PFSK-1 (cell line): ENCODE data around the gene MAPK4.

ENCODE experiments used
- POLR2AphosphoS5 ChIP-seq: IDR thresholded peaks from 2 replicates; pipeline ENCODE4 v1.6.1; 2012; ENCODE audit warnings: low read depth, mild to moderate bottlenecking, control low read depth, low read length, moderate library complexity
- TAF1 ChIP-seq: IDR thresholded peaks from 2 replicates; pipeline ENCODE4 v1.6.1; 2012; ENCODE audit warnings: low read length, control low read depth, borderline replicate concordance; ENCODE audit not compliant: insufficient read depth

DNA sequence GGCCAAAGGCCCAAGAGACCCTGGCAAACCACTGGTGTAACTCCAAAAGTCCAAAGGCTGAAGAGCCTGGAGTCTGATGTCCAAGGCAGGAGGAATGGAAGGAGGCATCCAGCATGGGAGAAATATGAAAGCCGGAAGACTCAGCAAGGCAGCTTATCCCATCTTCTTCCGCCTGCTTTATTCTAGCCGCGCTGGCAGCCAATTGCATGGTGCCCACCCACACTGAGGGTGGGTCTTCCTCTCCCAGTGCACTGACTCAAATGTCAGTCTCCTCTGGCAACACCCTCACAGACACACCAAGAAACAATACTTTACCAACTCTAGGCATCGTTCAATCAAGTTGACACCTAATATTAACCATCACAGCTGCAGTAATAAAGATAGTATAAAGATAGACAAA is 34.1 kb downstream of the MAPK4 start:
- TF ChIP-seq POLR2AphosphoS5 (no peak), TAF1 (no peak)
